Sigmoid colon (tissue), 7 donors: ENCODE measurements around the gene CLDN10. TPM values are rescaled to one million over a fixed set of nuclear protein-coding genes. Genes with fewer than 3 reads are reported as not detected.

ENCODE experiments used
- DNase-seq: peaks from one replicate; pipeline ENCODE4 v3.0.0-alpha.2; 2019
- H3K27ac ChIP-seq, 4 donors: fragments of 200-600 bp; sonication (generic); one replicate each; pipeline ENCODE4 v1.5.1; 2016 to 2019; ENCODE audit warnings: mild to moderate bottlenecking in 1 of 4
- H3K27me3 ChIP-seq, 3 donors: fragments of 200-600 bp; sonication (generic); one replicate each; pipeline ENCODE4 v1.5.1; 2019; ENCODE audit warnings: mild to moderate bottlenecking in 1 of 3
- H3K36me3 ChIP-seq, 4 donors: fragments of 200-600 bp; sonication (generic); one replicate each; pipeline ENCODE4 v1.5.1; 2016 to 2019
- H3K4me1 ChIP-seq, 4 donors: fragments of 200-600 bp; sonication (generic); one replicate each; pipeline ENCODE4 v1.5.1; 2017 to 2019
- H3K4me3 ChIP-seq, 4 donors: fragments of 200-600 bp; sonication (generic); one replicate each; pipeline ENCODE4 v1.5.1; 2017 to 2019; ENCODE audit warnings: mild to moderate bottlenecking in 2 of 4, moderate library complexity in 1 of 4
- H3K9me3 ChIP-seq, 4 donors: fragments of 200-600 bp in 3 of 4; sonication (generic) in 3 of 4; one replicate each; pipeline versions ENCODE4 v1.5.1 to v1.6.1; 2013 to 2019
- CTCF ChIP-seq, 4 experiments: fragments of 450-650 bp in 3 of 4; fragments of 200-600 bp in 1 of 4; IDR thresholded peaks; one replicate each; pipeline ENCODE4 v1.5.1; 2016 to 2019; ENCODE audit warnings: antibody characterized with exemption in 4 of 4, mild to moderate bottlenecking in 3 of 4, moderate library complexity in 2 of 4
- EP300 ChIP-seq, 4 donors: sonication (generic); formaldehyde crosslinking; IDR thresholded peaks; one replicate each; pipeline ENCODE4 v1.6.1; 2017; ENCODE audit warnings: antibody characterized with exemption in 4 of 4
- POLR2A ChIP-seq, 2 donors: fragments of 450-650 bp; IDR thresholded peaks; one replicate each; pipeline ENCODE4 v1.6.1; 2016; ENCODE audit warnings: antibody characterized with exemption in 2 of 2, mild to moderate bottlenecking in 2 of 2, moderate library complexity in 2 of 2
- POLR2AphosphoS5 ChIP-seq, 4 donors: sonication (generic); formaldehyde crosslinking; IDR thresholded peaks; one replicate each; pipeline ENCODE4 v1.6.1; 2017; ENCODE audit warnings: antibody characterized with exemption in 4 of 4
- WGBS, 2 donors: extraction: QIAGEN DNeasy Blood & Tissue Kit; methylation state at CpG; one replicate each; pipeline ENCODE4 v1.1.7; 2013; 5-methylcytosine and 5-hydroxymethylcytosine counted together
- intact Hi-C: fragments of 100-400 bp; cut with DNase I; formaldehyde crosslinking; loops from one replicate; pipeline ENCODE4 v1.15.1; 2023
- polyA plus RNA-seq, 3 donors: library from polyadenylated mRNA; stranded (reverse); fragments of 200-250 nt; gene quantifications; one replicate each; pipeline ENCODE4 v1.2.3, GENCODE V29; 2013
- total RNA-seq, 4 donors: library from RNA; depleted of rRNA; stranded (reverse); fragments of >200 nt; gene quantifications; one replicate each; pipeline ENCODE4 v1.1.0, GENCODE V29; 2016
- donor health status: healthy with polysubstance abuse.
- donor health status: Bipolar disorder and iron deficiency.
- donor health status: healthy.

CLDN10 gene
- total and polyA plus RNA-seq, 7 donors, result 0.20 to 1.5 (median 0.36) TPM; not detected in 4

- Histone ChIP-seq H3K4me3 (no peak overlapping the region), H3K27me3 (no peaks in the 10 kb centered on the region), H3K27ac (no peak overlapping the region), H3K9me3 (peaks cover 0 to 5% (median 0%) of the 10 kb centered on the region in 4 donors), H3K4me1 (no peaks in the 10 kb centered on the region), H3K36me3 (peaks cover 4 to 70% (median 8%) of the 10 kb centered on the region in 4 donors)
- DNase-seq, result no peak
- TF ChIP-seq CTCF (IDR thresholded peaks at IDR 0.05) (no peak), POLR2A (IDR thresholded peaks at IDR 0.05) (no peak), POLR2AphosphoS5 (IDR thresholded peaks at IDR 0.05) (no peak), EP300 (IDR thresholded peaks at IDR 0.05) (no peak)
- intact Hi-C loops, result no loop called here
Observed at GRCh38 chr13:95626768-95627167, 74.2 kb downstream of the CLDN10 start.

- peaks cover 4 to 68% (median 7%) of the 10 kb centered on the region in 4 donors for H3K36me3 ChIP-seq
- H3K27ac ChIP-seq, result no peak overlapping the region
- no peaks in the 10 kb centered on the region for H3K27me3 ChIP-seq
- H3K4me3 ChIP-seq, result no peak overlapping the region
- no peaks in the 10 kb centered on the region for H3K4me1 ChIP-seq
- intact Hi-C loops, result no loop called here
- DNase-seq, result no peak
- WGBS, 2 donors, result 94 to 95% methylated on average over 1 of the region's 1 CpG
- peaks cover 0 to 5% (median 0%) of the 10 kb centered on the region in 4 donors for H3K9me3 ChIP-seq
- TF ChIP-seq CTCF (IDR thresholded peaks at IDR 0.05) (no peak), EP300 (IDR thresholded peaks at IDR 0.05) (no peak), POLR2AphosphoS5 (IDR thresholded peaks at IDR 0.05) (no peak), POLR2A (IDR thresholded peaks at IDR 0.05) (no peak)
Observed at GRCh38 chr13:95627590-95627989, 75.1 kb downstream of the CLDN10 start.

- H3K36me3 ChIP-seq, result peaks cover 4 to 74% (median 7%) of the 10 kb centered on the region in 4 donors
- intact Hi-C loops, result no loop called here
- peaks cover 0 to 5% (median 0%) of the 10 kb centered on the region in 4 donors for H3K9me3 ChIP-seq
- TF ChIP-seq POLR2AphosphoS5 (IDR thresholded peaks at IDR 0.05), result no peak
- no peak for TF ChIP-seq EP300 (IDR thresholded peaks at IDR 0.05)
- no peak for TF ChIP-seq POLR2A (IDR thresholded peaks at IDR 0.05)
- no peak for TF ChIP-seq CTCF (IDR thresholded peaks at IDR 0.05)
- 95 to 98% methylated on average over 1 of the region's 1 CpG for WGBS, 2 donors
- no peak overlapping the region for H3K4me3 ChIP-seq
- H3K4me1 ChIP-seq, result no peaks in the 10 kb centered on the region
- no peaks in the 10 kb centered on the region for H3K27me3 ChIP-seq
- DNase-seq, result no peak
- no peak overlapping the region for H3K27ac ChIP-seq
Observed at GRCh38 chr13:95628488-95628887, 76.0 kb downstream of the CLDN10 start.

GRCh38 chr13:95629071-95629470, 76.6 kb downstream of the CLDN10 start:
- H3K36me3 ChIP-seq, result peaks cover 4 to 74% (median 7%) of the 10 kb centered on the region in 4 donors
- no peaks in the 10 kb centered on the region for H3K27me3 ChIP-seq
- intact Hi-C loops, result no loop called here

More at GRCh38 chr13:95629071-95629470, 76.6 kb downstream of the CLDN10 start:
- no peak overlapping the region for H3K27ac ChIP-seq
- TF ChIP-seq EP300 (IDR thresholded peaks at IDR 0.05) (no peak), POLR2AphosphoS5 (IDR thresholded peaks at IDR 0.05) (no peak), POLR2A (IDR thresholded peaks at IDR 0.05) (no peak), CTCF (IDR thresholded peaks at IDR 0.05) (no peak)
- 75 to 76% methylated on average over 4 of the region's 4 CpGs for WGBS, 2 donors
- H3K4me1 ChIP-seq, result no peaks in the 10 kb centered on the region
- DNase-seq, result no peak
- no peak overlapping the region for H3K4me3 ChIP-seq
- H3K9me3 ChIP-seq, result peaks cover 0 to 5% (median 0%) of the 10 kb centered on the region in 4 donors

Other genes with a start within 250 kb of the CLDN10 start
- 10 to 100 TPM; 17.5 to 41.8 (median 29.2) TPM for gene DZIP1, start 92.0 kb downstream of the CLDN10 start, total RNA-seq
- 1 to 10 TPM; 1.8 to 3.7 (median 3.6) TPM for gene DZIP1, start 92.0 kb downstream of the CLDN10 start, polyA plus RNA-seq
- gene DNAJC3, start 124.4 kb downstream of the CLDN10 start, total RNA-seq, result 10 to 100 TPM; 41.5 to 48.5 (median 43.4) TPM
- gene DNAJC3, start 124.4 kb downstream of the CLDN10 start, polyA plus RNA-seq, result 10 to 100 TPM in 1 of 3 donors, 1 to 10 TPM in 2; 4.8 to 26.5 (median 6.0) TPM